ENCODE data around the gene KAZN.

Gene KAZN

DNA sequence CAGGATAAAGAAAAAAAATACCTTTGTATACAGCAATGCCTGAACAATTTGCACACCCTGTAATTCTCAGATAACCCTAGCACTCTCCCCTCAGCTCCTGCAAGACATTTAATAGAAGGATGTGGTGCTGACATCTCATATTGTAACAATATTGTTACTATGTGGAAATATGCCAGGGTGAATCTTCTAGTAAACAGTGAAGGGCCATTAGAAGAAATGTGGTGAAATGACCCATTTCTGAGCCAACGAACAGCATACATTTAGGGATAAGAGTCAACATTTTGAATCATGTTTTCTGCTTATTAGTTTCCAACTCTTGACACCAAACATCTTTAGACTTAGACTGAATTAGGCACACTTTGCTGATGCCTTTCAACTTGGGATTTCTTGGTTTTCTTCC is 188.2 kb downstream of the KAZN start:
- TF ChIP-seq, protein P1, sequence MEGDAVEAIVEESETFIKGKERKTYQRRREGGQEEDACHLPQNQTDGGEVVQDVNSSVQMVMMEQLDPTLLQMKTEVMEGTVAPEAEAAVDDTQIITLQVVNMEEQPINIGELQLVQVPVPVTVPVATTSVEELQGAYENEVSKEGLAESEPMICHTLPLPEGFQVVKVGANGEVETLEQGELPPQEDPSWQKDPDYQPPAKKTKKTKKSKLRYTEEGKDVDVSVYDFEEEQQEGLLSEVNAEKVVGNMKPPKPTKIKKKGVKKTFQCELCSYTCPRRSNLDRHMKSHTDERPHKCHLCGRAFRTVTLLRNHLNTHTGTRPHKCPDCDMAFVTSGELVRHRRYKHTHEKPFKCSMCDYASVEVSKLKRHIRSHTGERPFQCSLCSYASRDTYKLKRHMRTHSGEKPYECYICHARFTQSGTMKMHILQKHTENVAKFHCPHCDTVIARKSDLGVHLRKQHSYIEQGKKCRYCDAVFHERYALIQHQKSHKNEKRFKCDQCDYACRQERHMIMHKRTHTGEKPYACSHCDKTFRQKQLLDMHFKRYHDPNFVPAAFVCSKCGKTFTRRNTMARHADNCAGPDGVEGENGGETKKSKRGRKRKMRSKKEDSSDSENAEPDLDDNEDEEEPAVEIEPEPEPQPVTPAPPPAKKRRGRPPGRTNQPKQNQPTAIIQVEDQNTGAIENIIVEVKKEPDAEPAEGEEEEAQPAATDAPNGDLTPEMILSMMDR (IDR thresholded peaks at IDR 0.05), result no peak
- peaks cover 19% of the 10 kb centered on the region for H3K4me1 Mint-ChIP-seq
- H3K4me3 Mint-ChIP-seq, result no peak overlapping the region

GRCh38 chr1:14787604-14788003 is 189.1 kb downstream of the KAZN start:
- H3K36me3 Mint-ChIP-seq (ENCODE audit: low read depth), result peaks cover 13% of the 10 kb centered on the region
- DNase-seq, result no peak
- no peak overlapping the region for H3K27ac Mint-ChIP-seq
- H3K27me3 Mint-ChIP-seq (ENCODE audit: low read depth, poor library complexity), result peaks cover 2% of the 10 kb centered on the region
- no peak overlapping the region for H3K4me3 Mint-ChIP-seq
- TF ChIP-seq, protein P1 (IDR thresholded peaks at IDR 0.05), result no peak
- peaks cover 25% of the 10 kb centered on the region for H3K4me1 Mint-ChIP-seq
- H3K9me3 Mint-ChIP-seq, result no peaks in the 10 kb centered on the region

More for the DNA sequence above, 188.2 kb downstream of the KAZN start:
- peaks cover 13% of the 10 kb centered on the region for H3K36me3 Mint-ChIP-seq (ENCODE audit: low read depth)
- no peaks in the 10 kb centered on the region for H3K27me3 Mint-ChIP-seq (ENCODE audit: low read depth, poor library complexity)
- no peak for DNase-seq
- H3K27ac Mint-ChIP-seq, result no peak overlapping the region
- H3K9me3 Mint-ChIP-seq, result no peaks in the 10 kb centered on the region

DNA sequence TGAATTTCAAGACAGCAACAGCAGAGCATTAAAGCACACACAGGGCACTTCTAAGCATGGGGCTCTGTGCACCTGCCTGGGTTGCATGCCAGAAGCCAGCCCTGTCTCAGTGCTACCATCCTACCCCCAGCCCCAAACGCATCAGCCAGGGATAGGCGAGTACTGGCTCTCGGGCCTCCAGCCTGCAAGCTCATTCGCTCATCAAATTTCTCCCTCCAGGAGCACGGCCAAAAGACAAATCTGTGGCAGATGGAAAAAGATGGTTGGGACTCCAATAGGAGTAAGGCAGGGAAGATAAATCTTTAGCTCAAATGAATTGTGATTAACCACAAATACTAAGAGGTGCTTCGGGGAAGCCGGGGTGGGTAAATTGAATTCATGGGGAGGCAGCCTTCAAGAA is 189.6 kb downstream of the KAZN start:
- H3K27me3 Mint-ChIP-seq (ENCODE audit: low read depth, poor library complexity), result peaks cover 2% of the 10 kb centered on the region
- no peaks in the 10 kb centered on the region for H3K9me3 Mint-ChIP-seq
- no peak overlapping the region for H3K27ac Mint-ChIP-seq
- TF ChIP-seq, protein P1 (IDR thresholded peaks at IDR 0.05), result no peak
- H3K4me1 Mint-ChIP-seq, result peaks cover 29% of the 10 kb centered on the region
- no peak for DNase-seq
- H3K4me3 Mint-ChIP-seq, result no peak overlapping the region
- peaks cover 13% of the 10 kb centered on the region for H3K36me3 Mint-ChIP-seq (ENCODE audit: low read depth)

DNA sequence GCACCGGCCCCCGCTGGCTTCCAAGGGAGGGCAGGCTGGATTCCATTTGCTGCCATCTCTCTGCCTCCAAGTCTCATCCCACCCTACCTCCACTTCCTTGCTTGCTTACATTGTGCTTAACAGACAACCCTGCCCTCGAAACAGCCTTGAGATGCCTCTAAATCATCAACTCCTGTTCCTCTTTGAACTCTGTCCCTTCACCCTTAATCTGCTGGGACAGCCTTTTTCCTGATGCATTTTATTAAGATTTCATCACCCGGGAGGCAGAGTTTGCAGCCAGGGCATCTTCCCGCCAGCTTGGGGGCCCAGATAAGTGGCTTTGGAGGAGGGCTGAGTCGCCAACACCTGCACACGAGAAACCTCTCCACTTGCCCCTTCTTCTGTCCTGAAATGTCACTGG is 192.5 kb downstream of the KAZN start:
- H3K27ac Mint-ChIP-seq, result no peak overlapping the region
- H3K4me1 Mint-ChIP-seq, result peaks cover 30% of the 10 kb centered on the region
- no peaks in the 10 kb centered on the region for H3K9me3 Mint-ChIP-seq
- peaks cover 5% of the 10 kb centered on the region for H3K27me3 Mint-ChIP-seq (ENCODE audit: low read depth, poor library complexity)
- DNase-seq, result no peak
- H3K4me3 Mint-ChIP-seq, result no peak overlapping the region
- TF ChIP-seq, protein P1 (IDR thresholded peaks at IDR 0.05), result no peak
- H3K36me3 Mint-ChIP-seq (ENCODE audit: low read depth), result peaks cover 7% of the 10 kb centered on the region

DNA sequence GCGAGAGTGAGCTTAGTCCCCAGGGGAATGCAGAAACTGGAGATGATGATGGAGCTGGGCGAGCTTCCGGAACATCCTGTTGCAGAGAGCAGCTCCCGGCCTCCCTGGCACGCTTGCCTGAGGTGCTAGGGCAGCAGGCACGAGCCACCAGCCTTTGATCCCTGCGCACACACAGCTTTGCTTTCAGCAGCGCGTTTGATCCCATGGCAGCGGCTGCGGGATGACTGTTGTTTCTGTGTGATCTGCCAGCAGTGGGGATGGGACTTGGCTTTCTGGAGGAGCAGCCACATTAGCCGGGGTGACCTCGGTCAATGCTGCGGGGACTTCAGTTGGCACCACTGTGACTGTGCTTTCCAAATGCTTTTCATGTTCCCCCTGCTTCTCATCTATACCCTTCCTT is 193.2 kb downstream of the KAZN start:
- Mint-ChIP-seq H3K27ac (no peak overlapping the region), H3K36me3 (ENCODE audit: low read depth) (peaks cover 13% of the 10 kb centered on the region), H3K4me3 (no peak overlapping the region), H3K4me1 (peaks cover 30% of the 10 kb centered on the region), H3K27me3 (ENCODE audit: low read depth, poor library complexity) (peaks cover 8% of the 10 kb centered on the region), H3K9me3 (no peaks in the 10 kb centered on the region)
- TF ChIP-seq, protein P1 (IDR thresholded peaks at IDR 0.05), result no peak
- no peak for DNase-seq

- H3K27ac Mint-ChIP-seq, result peak overlapping the region; percentile 88
- no peak overlapping the region for H3K4me3 Mint-ChIP-seq
- no peaks in the 10 kb centered on the region for H3K9me3 Mint-ChIP-seq
- H3K36me3 Mint-ChIP-seq (ENCODE audit: low read depth), result peaks cover 15% of the 10 kb centered on the region
- H3K27me3 Mint-ChIP-seq (ENCODE audit: low read depth, poor library complexity), result peaks cover 9% of the 10 kb centered on the region
- peaks cover 30% of the 10 kb centered on the region for H3K4me1 Mint-ChIP-seq
- no peak for DNase-seq
- TF ChIP-seq, protein P1 (IDR thresholded peaks at IDR 0.05), result no peak
These were observed 195.8 kb downstream of the KAZN start for GRCh38 chr1:14794136-14794768.

Data from nephron progenitor cell (in vitro differentiated cells).